ENCODE results near the gene ATP2C2. TPM values are rescaled to one million over a fixed set of nuclear protein-coding genes. Genes with fewer than 3 reads are reported as not detected.

ATP2C2 gene
- total and polyA plus RNA-seq, 4 donors: 0.49 to 4.3 TPM; not detected in 2

DNA sequence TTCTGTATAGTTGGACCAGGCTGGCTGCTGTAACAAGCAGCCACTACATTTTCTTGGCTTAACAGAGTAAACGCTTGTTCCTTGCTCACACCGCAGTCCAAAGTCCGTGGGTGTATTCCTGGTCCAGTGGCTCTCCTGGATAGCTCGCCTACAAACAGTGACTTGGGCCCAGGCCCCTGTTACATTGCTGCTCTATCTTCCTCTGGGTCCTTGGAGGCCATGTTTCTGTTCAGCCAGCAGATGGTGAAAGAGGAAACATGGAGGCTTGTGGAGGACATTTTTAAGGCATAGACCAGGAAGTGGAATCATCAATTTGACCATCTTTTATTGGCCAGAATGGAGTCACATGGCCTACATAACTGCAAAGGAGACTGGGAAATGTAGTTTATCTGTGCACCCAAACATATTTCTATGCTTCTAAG lies 55.1 kb downstream of the ATP2C2 start:
- Histone ChIP-seq H3K27me3 (ENCODE audit: control insufficient read depth in 1 of 2, insufficient read depth in 2 of 2, low read length in 1 of 2) (no peaks in the 10 kb centered on the region), H3K4me3 (ENCODE audit: low read length in 2 of 2) (no peak overlapping the region), H3K27ac (ENCODE audit: low read depth in 1 of 2, low read length in 2 of 2) (no peak overlapping the region), H3K36me3 (ENCODE audit: control insufficient read depth in 1 of 2, insufficient read depth in 2 of 2, low read length in 1 of 2) (no peaks in the 10 kb centered on the region), H3K9me3 (ENCODE audit: control insufficient read depth, low read length) (no peaks in the 10 kb centered on the region), H3K4me1 (ENCODE audit: control insufficient read depth in 1 of 2, insufficient read depth in 2 of 2, low read length in 2 of 2) (no peaks in the 10 kb centered on the region)
- WGBS, 2 donors: 94 to 99% methylated on average over 4 of the region's 4 CpGs
- ATAC-seq (ENCODE audit: low FRiP score) (no peak), DNase-seq (no peak)
- intact Hi-C loops (cut with DNase I): no loop called here

DNA sequence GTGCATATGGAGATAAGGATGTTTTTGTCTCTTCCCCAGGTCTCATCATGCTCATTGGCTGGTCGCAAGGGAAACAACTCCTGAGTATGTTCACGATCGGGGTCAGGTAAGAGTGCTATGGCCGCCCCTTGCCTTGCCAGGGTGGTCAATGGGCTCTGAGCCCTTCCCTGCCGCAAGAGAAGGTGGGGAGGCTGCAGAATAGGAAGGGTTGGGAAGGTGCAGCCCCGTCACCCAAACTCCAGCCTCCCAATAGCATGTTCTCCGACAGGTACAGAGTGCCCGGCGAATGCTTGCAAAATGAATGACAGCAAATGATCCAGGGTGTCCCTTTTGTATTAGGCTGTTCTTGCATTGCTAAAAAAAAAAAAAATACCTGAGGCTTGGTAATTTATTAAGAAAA lies 57.4 kb downstream of the ATP2C2 start:
- Histone ChIP-seq H3K4me1 (ENCODE audit: control insufficient read depth in 1 of 2, insufficient read depth in 2 of 2, low read length in 2 of 2) (no peaks in the 10 kb centered on the region), H3K4me3 (ENCODE audit: low read length in 2 of 2) (no peak overlapping the region), H3K27ac (ENCODE audit: low read depth in 1 of 2, low read length in 2 of 2) (no peak overlapping the region), H3K27me3 (ENCODE audit: control insufficient read depth in 1 of 2, insufficient read depth in 2 of 2, low read length in 1 of 2) (no peaks in the 10 kb centered on the region), H3K36me3 (ENCODE audit: control insufficient read depth in 1 of 2, insufficient read depth in 2 of 2, low read length in 1 of 2) (no peaks in the 10 kb centered on the region), H3K9me3 (ENCODE audit: control insufficient read depth, low read length) (no peaks in the 10 kb centered on the region)
- DNase-seq (no peak), ATAC-seq (ENCODE audit: low FRiP score) (no peak)
- WGBS, 2 donors: 90 to 93% methylated on average over 9 of the region's 9 CpGs
- intact Hi-C loops (cut with DNase I): no loop called here

GRCh38 chr16:84426804-84427203 lies 58.5 kb downstream of the ATP2C2 start:
- WGBS, 2 donors: 83 to 85% methylated on average over 12 of the region's 12 CpGs
- Histone ChIP-seq H3K9me3 (ENCODE audit: control insufficient read depth, low read length) (no peaks in the 10 kb centered on the region), H3K36me3 (ENCODE audit: control insufficient read depth in 1 of 2, insufficient read depth in 2 of 2, low read length in 1 of 2) (no peaks in the 10 kb centered on the region), H3K4me3 (ENCODE audit: low read length in 2 of 2) (no peak overlapping the region), H3K27ac (ENCODE audit: low read depth in 1 of 2, low read length in 2 of 2) (no peak overlapping the region), H3K27me3 (ENCODE audit: control insufficient read depth in 1 of 2, insufficient read depth in 2 of 2, low read length in 1 of 2) (no peaks in the 10 kb centered on the region), H3K4me1 (ENCODE audit: control insufficient read depth in 1 of 2, insufficient read depth in 2 of 2, low read length in 2 of 2) (no peaks in the 10 kb centered on the region)
- no peak for ATAC-seq (ENCODE audit: low FRiP score)
- no peak for DNase-seq
- intact Hi-C loops (cut with DNase I): no loop called here

DNA sequence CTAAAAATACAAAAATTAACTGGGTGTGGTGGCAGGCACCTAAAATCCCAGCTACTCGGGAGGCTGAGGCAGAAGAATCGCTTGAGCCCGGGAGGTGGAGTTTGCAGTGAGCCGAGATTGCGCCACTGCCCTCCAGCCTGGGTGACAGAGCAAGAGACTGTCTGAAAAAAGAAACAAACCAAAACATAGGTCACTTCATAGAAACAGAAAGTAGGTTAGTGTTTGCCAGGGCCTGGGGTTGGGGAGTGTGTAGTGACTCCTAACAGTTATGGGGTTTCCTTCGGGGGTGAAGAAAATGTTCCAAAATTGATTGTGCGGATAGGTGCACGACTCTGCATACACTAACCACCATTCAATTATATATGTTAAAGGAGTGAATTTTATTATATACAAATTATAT lies 59.2 kb downstream of the ATP2C2 start:
- Histone ChIP-seq H3K9me3 (ENCODE audit: control insufficient read depth, low read length) (no peaks in the 10 kb centered on the region), H3K36me3 (ENCODE audit: control insufficient read depth in 1 of 2, insufficient read depth in 2 of 2, low read length in 1 of 2) (no peaks in the 10 kb centered on the region), H3K4me1 (ENCODE audit: control insufficient read depth in 1 of 2, insufficient read depth in 2 of 2, low read length in 2 of 2) (no peaks in the 10 kb centered on the region), H3K27me3 (ENCODE audit: control insufficient read depth in 1 of 2, insufficient read depth in 2 of 2, low read length in 1 of 2) (no peaks in the 10 kb centered on the region), H3K27ac (ENCODE audit: low read depth in 1 of 2, low read length in 2 of 2) (no peak overlapping the region), H3K4me3 (ENCODE audit: low read length in 2 of 2) (no peak overlapping the region)
- ATAC-seq (ENCODE audit: low FRiP score) (no peak), DNase-seq (no peak)
- WGBS, 2 donors: 73 to 76% methylated on average over 7 to 8 of the region's 8 CpGs
- intact Hi-C loops (cut with DNase I): no loop called here

DNA sequence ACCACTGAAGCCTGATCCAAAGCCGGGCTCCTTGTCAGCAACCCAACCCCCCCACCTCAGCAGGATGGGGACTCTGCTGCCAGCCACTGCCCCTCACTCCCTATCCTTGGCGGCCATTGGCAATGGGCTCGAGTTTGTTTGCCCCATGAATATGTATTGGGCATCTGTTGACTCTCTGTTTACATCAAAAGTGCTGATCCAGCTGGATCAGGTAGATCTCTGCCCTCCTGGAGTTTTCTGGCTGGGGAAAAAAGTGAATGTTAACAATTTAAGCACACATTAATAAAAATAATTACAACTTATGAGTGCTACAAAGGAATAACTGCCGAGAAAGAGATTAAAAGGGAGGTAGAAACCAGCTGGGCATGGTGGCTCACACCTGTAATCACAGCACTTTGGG lies 62.5 kb downstream of the ATP2C2 start:
- ATAC-seq (ENCODE audit: low FRiP score): no peak
- 41 to 57% methylated on average over 4 of the region's 4 CpGs for WGBS, 2 donors
- no peak overlapping the region for H3K27ac ChIP-seq (ENCODE audit: low read depth in 1 of 2, low read length in 2 of 2)

DNA sequence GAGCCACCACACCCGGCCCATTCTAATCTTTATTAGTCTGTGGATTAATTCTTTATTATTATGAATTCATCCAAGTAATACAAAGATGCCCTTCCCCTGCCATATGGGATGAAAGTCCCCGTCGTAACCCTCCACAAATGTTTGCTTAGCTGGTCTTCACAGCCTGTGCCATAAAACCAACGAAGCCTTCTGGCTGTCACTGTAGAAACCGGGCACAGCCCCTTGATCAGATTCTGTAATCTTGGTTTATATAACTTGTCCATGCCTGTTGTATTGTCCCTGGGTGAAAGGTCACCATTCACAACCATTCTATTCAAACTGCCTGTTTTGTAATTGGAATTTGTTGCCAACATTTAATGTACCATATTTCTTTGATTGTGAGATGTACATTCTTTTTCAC lies 66.5 kb downstream of the ATP2C2 start:
- no peaks in the 10 kb centered on the region for H3K27me3 ChIP-seq (ENCODE audit: control insufficient read depth in 1 of 2, insufficient read depth in 2 of 2, low read length in 1 of 2)
- H3K9me3 ChIP-seq (ENCODE audit: control insufficient read depth, low read length): no peaks in the 10 kb centered on the region
- ATAC-seq (ENCODE audit: low FRiP score) (no peak), DNase-seq (no peak)
- no peak overlapping the region for H3K4me3 ChIP-seq (ENCODE audit: low read length in 2 of 2)
- H3K4me1 ChIP-seq (ENCODE audit: control insufficient read depth in 1 of 2, insufficient read depth in 2 of 2, low read length in 2 of 2): no peaks in the 10 kb centered on the region
- H3K36me3 ChIP-seq (ENCODE audit: control insufficient read depth in 1 of 2, insufficient read depth in 2 of 2, low read length in 1 of 2): no peaks in the 10 kb centered on the region
- no peak overlapping the region for H3K27ac ChIP-seq (ENCODE audit: low read depth in 1 of 2, low read length in 2 of 2)
- intact Hi-C loops (cut with DNase I): no loop called here
- WGBS, 2 donors: 50 to 54% methylated on average over 5 of the region's 5 CpGs

More for the DNA sequence above, 62.5 kb downstream of the ATP2C2 start:
- H3K4me3 ChIP-seq (ENCODE audit: low read length in 2 of 2): no peak overlapping the region
- H3K4me1 ChIP-seq (ENCODE audit: control insufficient read depth in 1 of 2, insufficient read depth in 2 of 2, low read length in 2 of 2): no peaks in the 10 kb centered on the region
- intact Hi-C loops (cut with DNase I): no loop called here
- no peaks in the 10 kb centered on the region for H3K9me3 ChIP-seq (ENCODE audit: control insufficient read depth, low read length)
- no peaks in the 10 kb centered on the region for H3K36me3 ChIP-seq (ENCODE audit: control insufficient read depth in 1 of 2, insufficient read depth in 2 of 2, low read length in 1 of 2)
- no peak for DNase-seq
- H3K27me3 ChIP-seq (ENCODE audit: control insufficient read depth in 1 of 2, insufficient read depth in 2 of 2, low read length in 1 of 2): no peaks in the 10 kb centered on the region

DNA sequence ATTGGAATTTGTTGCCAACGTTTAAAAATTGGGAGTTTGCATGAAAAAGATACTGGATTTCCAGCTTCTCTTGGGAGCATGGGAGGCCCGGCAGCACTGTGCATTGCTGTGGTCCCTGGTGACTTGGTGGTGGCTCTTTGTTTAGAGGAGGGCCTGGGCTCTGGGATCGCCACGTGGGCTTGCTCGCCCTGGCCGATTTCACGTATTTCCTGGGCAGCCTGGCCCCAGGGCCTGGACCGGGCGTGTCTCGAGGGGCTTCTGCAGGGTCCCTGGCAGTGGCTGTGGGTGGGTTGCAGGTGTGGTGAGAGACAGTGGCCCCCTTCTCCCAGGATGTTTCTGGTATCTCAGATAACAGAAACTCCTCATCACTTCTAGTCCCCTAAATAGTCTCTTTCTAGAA lies 67.9 kb downstream of the ATP2C2 start:
- no peaks in the 10 kb centered on the region for H3K27me3 ChIP-seq (ENCODE audit: control insufficient read depth in 1 of 2, insufficient read depth in 2 of 2, low read length in 1 of 2)
- no peaks in the 10 kb centered on the region for H3K4me1 ChIP-seq (ENCODE audit: control insufficient read depth in 1 of 2, insufficient read depth in 2 of 2, low read length in 2 of 2)
- whole genome bisulfite sequencing, 2 donors: 79 to 82% methylated on average over 10 of the region's 10 CpGs
- no peak overlapping the region for H3K27ac ChIP-seq (ENCODE audit: low read depth in 1 of 2, low read length in 2 of 2)
- no peaks in the 10 kb centered on the region for H3K36me3 ChIP-seq (ENCODE audit: control insufficient read depth in 1 of 2, insufficient read depth in 2 of 2, low read length in 1 of 2)
- H3K9me3 ChIP-seq (ENCODE audit: control insufficient read depth, low read length): no peaks in the 10 kb centered on the region
- no peak for ATAC-seq (ENCODE audit: low FRiP score)
- intact Hi-C loops (cut with DNase I): no loop called here
- DNase-seq: no peak
- H3K4me3 ChIP-seq (ENCODE audit: low read length in 2 of 2): no peak overlapping the region

GRCh38 chr16:84438971-84439696 lies 70.8 kb downstream of the ATP2C2 start:
- no peak overlapping the region for H3K4me3 ChIP-seq (ENCODE audit: low read length in 2 of 2)
- no peaks in the 10 kb centered on the region for H3K4me1 ChIP-seq (ENCODE audit: control insufficient read depth in 1 of 2, insufficient read depth in 2 of 2, low read length in 2 of 2)
- no peaks in the 10 kb centered on the region for H3K27me3 ChIP-seq (ENCODE audit: control insufficient read depth in 1 of 2, insufficient read depth in 2 of 2, low read length in 1 of 2)
- no peak overlapping the region for H3K27ac ChIP-seq (ENCODE audit: low read depth in 1 of 2, low read length in 2 of 2)
- WGBS, 2 donors: 49 to 60% methylated on average over 15 of the region's 15 CpGs
- ATAC-seq (ENCODE audit: low FRiP score) (no peak), DNase-seq (no peak)
- H3K36me3 ChIP-seq (ENCODE audit: control insufficient read depth in 1 of 2, insufficient read depth in 2 of 2, low read length in 1 of 2): no peaks in the 10 kb centered on the region
- intact Hi-C loops (cut with DNase I): no loop called here
- H3K9me3 ChIP-seq (ENCODE audit: control insufficient read depth, low read length): no peaks in the 10 kb centered on the region

DNA sequence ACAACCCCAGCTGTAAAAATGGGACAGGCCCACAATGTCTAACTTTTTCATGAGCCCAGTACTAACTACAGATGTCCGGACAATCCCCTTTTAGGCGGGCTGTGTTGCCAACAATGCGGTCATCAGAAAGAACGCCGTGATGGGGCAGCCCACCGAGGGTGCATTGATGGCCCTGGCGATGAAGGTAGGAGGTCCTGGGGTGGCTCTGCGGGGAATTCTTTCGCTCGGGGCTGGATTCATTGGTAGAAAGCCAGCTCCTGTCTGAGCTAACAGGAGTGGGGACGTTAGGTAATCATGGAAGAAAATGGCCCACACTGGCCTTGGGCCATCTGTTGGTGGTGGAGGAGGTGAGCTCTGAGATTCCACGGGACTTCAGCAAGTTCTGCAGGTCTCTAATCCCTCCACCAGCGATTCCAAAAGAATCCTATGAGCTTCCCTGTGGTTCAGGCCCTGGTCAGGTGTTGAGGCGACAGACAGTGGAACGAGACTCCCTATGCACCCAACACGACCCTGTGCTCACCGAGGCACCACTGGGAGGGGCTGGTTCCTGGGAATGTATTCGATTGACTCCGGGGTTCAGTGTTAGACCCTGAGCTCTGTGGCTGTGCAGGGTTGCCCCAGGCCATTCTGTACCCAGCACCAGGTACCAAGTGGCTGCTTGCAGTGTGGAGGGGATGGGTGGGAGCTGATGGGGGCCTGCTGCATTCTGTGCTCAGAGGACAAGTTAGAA lies 74.2 kb downstream of the ATP2C2 start:
- Histone ChIP-seq H3K27me3 (ENCODE audit: control insufficient read depth in 1 of 2, insufficient read depth in 2 of 2, low read length in 1 of 2) (no peaks in the 10 kb centered on the region), H3K36me3 (ENCODE audit: control insufficient read depth in 1 of 2, insufficient read depth in 2 of 2, low read length in 1 of 2) (no peaks in the 10 kb centered on the region), H3K4me3 (ENCODE audit: low read length in 2 of 2) (no peak overlapping the region), H3K4me1 (ENCODE audit: control insufficient read depth in 1 of 2, insufficient read depth in 2 of 2, low read length in 2 of 2) (no peaks in the 10 kb centered on the region), H3K27ac (ENCODE audit: low read depth in 1 of 2, low read length in 2 of 2) (no peak overlapping the region), H3K9me3 (ENCODE audit: control insufficient read depth, low read length) (no peaks in the 10 kb centered on the region)
- intact Hi-C loops (cut with DNase I): no loop called here
- DNase-seq (no peak), ATAC-seq (ENCODE audit: low FRiP score) (no peak)
- WGBS, 2 donors: 73 to 76% methylated on average over 19 of the region's 19 CpGs

All from aorta (tissue), 5 donors.